ENCODE results near the gene CFAP299. TPM values are rescaled to one million over a fixed set of nuclear protein-coding genes. Genes with fewer than 3 reads are reported as not detected.

The CFAP299 gene
- total and polyA plus RNA-seq, 10 donors, result 0.11 TPM; not detected in 9

DNA sequence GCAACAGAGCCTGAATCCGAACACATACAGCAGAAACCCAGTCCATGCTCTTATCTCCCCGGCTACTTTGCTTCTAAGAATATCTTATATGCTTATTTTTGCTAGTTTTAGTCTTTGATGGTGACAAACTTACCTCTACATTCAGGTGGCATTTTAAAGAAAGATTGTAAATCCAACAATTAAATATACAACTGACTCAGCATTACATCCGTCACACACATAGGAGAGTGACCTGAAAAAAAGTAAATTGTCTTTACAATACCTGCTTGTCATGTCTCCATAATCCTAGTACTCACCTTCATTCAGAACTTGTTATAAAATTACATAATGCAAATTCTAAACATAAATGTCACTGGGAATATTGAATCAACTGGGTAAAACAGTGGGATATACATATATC, 664.4 kb downstream of the CFAP299 start:
- Histone ChIP-seq H3K27me3 (replicated peaks in 1 of 7) (no peaks in the 10 kb centered on the region), H3K4me1 (peaks cover 0 to 4% (median 0%) of the 10 kb centered on the region in 6 donors), H3K27ac (no peak overlapping the region), H3K4me3 (no peak overlapping the region), H3K36me3 (no peaks in the 10 kb centered on the region), H3K9me3 (no peaks in the 10 kb centered on the region)
- TF ChIP-seq POLR2AphosphoS5 (IDR thresholded peaks at IDR 0.05), result no peak
- TF ChIP-seq CTCF (IDR thresholded peaks at IDR 0.05 in 8 of 11, conservative IDR thresholded peaks at IDR 0.05 in 3 of 11), result no peak
- no peak for TF ChIP-seq POLR2A (IDR thresholded peaks at IDR 0.05)
- WGBS, 5 donors, result 74 to 97% (median 89%) methylated on average over 3 of the region's 3 CpGs
- intact Hi-C loops (cut with DNase I; ENCODE audit: low total_unique reads), result no loop called here
- no peak for DNase-seq

- intact Hi-C loops (cut with DNase I; ENCODE audit: low total_unique reads), result no loop called here
- H3K27ac ChIP-seq, result no peak overlapping the region
- H3K27me3 ChIP-seq (replicated peaks in 1 of 7), result no peaks in the 10 kb centered on the region
- H3K9me3 ChIP-seq, result no peaks in the 10 kb centered on the region
- 18 to 44% (median 25%) methylated on average over 1 to 2 of the region's 2 CpGs for WGBS, 5 donors
- DNase-seq, result no peak
- no peak for TF ChIP-seq POLR2AphosphoS5 (IDR thresholded peaks at IDR 0.05)
- no peak for TF ChIP-seq CTCF (IDR thresholded peaks at IDR 0.05 in 8 of 11, conservative IDR thresholded peaks at IDR 0.05 in 3 of 11)
- no peak for TF ChIP-seq POLR2A (IDR thresholded peaks at IDR 0.05)
- H3K36me3 ChIP-seq, result no peaks in the 10 kb centered on the region
- H3K4me1 ChIP-seq, result peaks cover 0 to 4% (median 0%) of the 10 kb centered on the region in 6 donors
- no peak overlapping the region for H3K4me3 ChIP-seq
Measured at GRCh38 chr4:81003597-81004111, 668.1 kb downstream of the CFAP299 start.

GRCh38 chr4:81007417-81007816, 671.9 kb downstream of the CFAP299 start:
- intact Hi-C loops (cut with DNase I; ENCODE audit: low total_unique reads), result no loop called here
- peaks cover 0 to 4% (median 0%) of the 10 kb centered on the region in 6 donors for H3K4me1 ChIP-seq

More at GRCh38 chr4:81007417-81007816, 671.9 kb downstream of the CFAP299 start:
- WGBS, 5 donors, result 87 to 93% (median 92%) methylated on average over 2 of the region's 2 CpGs
- no peak for TF ChIP-seq POLR2A (IDR thresholded peaks at IDR 0.05)
- no peak for TF ChIP-seq CTCF (IDR thresholded peaks at IDR 0.05 in 8 of 11, conservative IDR thresholded peaks at IDR 0.05 in 3 of 11)
- TF ChIP-seq POLR2AphosphoS5 (IDR thresholded peaks at IDR 0.05), result no peak
- Histone ChIP-seq H3K9me3 (no peaks in the 10 kb centered on the region), H3K27me3 (replicated peaks in 1 of 7) (no peaks in the 10 kb centered on the region), H3K36me3 (no peaks in the 10 kb centered on the region), H3K4me3 (no peak overlapping the region), H3K27ac (no peak overlapping the region)
- DNase-seq, result no peak

Other genes with a start within 250 kb of the CFAP299 start
- 1 to 10 TPM; 2.7 to 5.1 (median 3.4) TPM for gene PRDM8, start 138.2 kb upstream of the CFAP299 start, total RNA-seq
- 1 to 10 TPM in 2 of 3 donors, under 1 TPM in 1; 0.99 to 1.9 (median 1.2) TPM for gene PRDM8, start 138.2 kb upstream of the CFAP299 start, polyA plus RNA-seq
- gene FGF5, start 69.1 kb upstream of the CFAP299 start, total RNA-seq, result under 1 TPM in 1 of 7 donors, not detected in 6; 0.06 TPM
- gene FGF5, start 69.1 kb upstream of the CFAP299 start, polyA plus RNA-seq, result not detected